Neural cell (in vitro differentiated cells): Measurements from ENCODE around the gene GASK1B. TPM values are rescaled to one million over a fixed set of nuclear protein-coding genes. Genes with fewer than 3 reads are reported as not detected.

ENCODE experiments used
- H2AFZ ChIP-seq: fragments of 200-600, 300-800 bp; sonication (generic), shearing (Covaris generic); 2 replicates; pipeline ENCODE4 v1.6.0; 2014; ENCODE audit warnings: low read depth, mild to moderate bottlenecking, antibody characterized with exemption, low read length, moderate library complexity
- H3F3A ChIP-seq: fragments of 200-600 bp; shearing (Covaris generic); 2 replicates; pipeline ENCODE4 v1.6.1; 2016; ENCODE audit warnings: mild to moderate bottlenecking, moderate library complexity, mixed read lengths, antibody characterized with exemption, low read length; ENCODE audit not compliant: insufficient read depth, poor library complexity, severe bottlenecking
- H3K27ac ChIP-seq: fragments of 200-600, 300-800 bp; sonication (generic), shearing (Covaris generic); 2 replicates; pipeline ENCODE4 v1.5.1; 2014; ENCODE audit warnings: mild to moderate bottlenecking, low read length, moderate library complexity
- H3K27me3 ChIP-seq: fragments of 300-800, 200-600 bp; sonication (generic), shearing (Covaris generic); 2 replicates; pipeline ENCODE4 v1.6.0; 2014; ENCODE audit warnings: mild to moderate bottlenecking, low read depth, low read length, moderate library complexity; ENCODE audit not compliant: insufficient read depth
- H3K36me3 ChIP-seq: fragments of 300-800, 200-600 bp; sonication (generic), shearing (Covaris generic); 2 replicates; pipeline ENCODE4 v1.5.1; 2014; ENCODE audit warnings: mild to moderate bottlenecking, antibody characterized with exemption, low read length, moderate library complexity; ENCODE audit not compliant: insufficient read depth
- H3K4me2 ChIP-seq: fragments of 300-800, 200-600 bp; sonication (generic), shearing (Covaris generic); 2 replicates; pipeline ENCODE4 v1.6.0; 2014; ENCODE audit warnings: mild to moderate bottlenecking, low read length
- H3K4me3 ChIP-seq: fragments of 300-800, 200-600 bp; sonication (generic), shearing (Covaris generic); 2 replicates; pipeline ENCODE4 v1.5.1; 2014; ENCODE audit warnings: mild to moderate bottlenecking, low read length, moderate library complexity
- H3K79me2 ChIP-seq: fragments of 200-600 bp; shearing (Covaris generic); replicated peaks from 2 replicates; pipeline ENCODE4 v1.6.0; 2014; ENCODE audit warnings: mild to moderate bottlenecking, low read length, moderate library complexity; ENCODE audit not compliant: insufficient read depth
- H3K9ac ChIP-seq: fragments of 300-800, 200-600 bp; sonication (generic), shearing (Covaris generic); 2 replicates; pipeline ENCODE4 v1.6.1; 2016; ENCODE audit warnings: mild to moderate bottlenecking, low read length, mixed read lengths
- H3K9me2 ChIP-seq: fragments of 200-600 bp; shearing (Covaris generic); 2 replicates; pipeline ENCODE4 v1.6.1; 2016; ENCODE audit warnings: mild to moderate bottlenecking, low read length, mixed read lengths; ENCODE audit not compliant: insufficient read depth
- H3K9me3 ChIP-seq: fragments of 200-600, 300-800 bp; sonication (generic), shearing (Covaris generic); 2 replicates; pipeline ENCODE4 v1.6.1; 2016; ENCODE audit warnings: mild to moderate bottlenecking, mixed run types, low read length, moderate library complexity, mixed read lengths
- H4K20me1 ChIP-seq: fragments of 200-600 bp; shearing (Covaris generic); 2 replicates; pipeline ENCODE4 v1.6.1; 2016; ENCODE audit warnings: mild to moderate bottlenecking, mixed run types; ENCODE audit not compliant: insufficient read depth
- CTCF ChIP-seq: fragments of 450-650 bp; IDR thresholded peaks from 2 replicates; pipeline ENCODE4 v1.5.1; 2014; ENCODE audit warnings: antibody characterized with exemption, mild to moderate bottlenecking, moderate library complexity; ENCODE audit not compliant: poor library complexity, severe bottlenecking
- EP300 ChIP-seq: fragments of 450-650 bp; conservative IDR thresholded peaks from 2 replicates; pipeline ENCODE4 v1.6.1; 2014; ENCODE audit warnings: antibody characterized with exemption, mild to moderate bottlenecking, moderate library complexity; ENCODE audit not compliant: poor library complexity, severe bottlenecking
- EZH2 ChIP-seq: fragments of 200-600, 300-800 bp; shearing (Covaris generic), sonication (generic); IDR thresholded peaks from 2 replicates; pipeline ENCODE4 v1.6.1; 2014; ENCODE audit warnings: antibody characterized with exemption, low read length, borderline replicate concordance, mild to moderate bottlenecking; ENCODE audit not compliant: insufficient read depth, poor library complexity, severe bottlenecking
- MXI1 ChIP-seq: fragments of 450-650 bp; conservative IDR thresholded peaks from 2 replicates; pipeline ENCODE4 v1.6.1; 2014; ENCODE audit warnings: antibody characterized with exemption, mild to moderate bottlenecking; ENCODE audit not compliant: poor library complexity, severe bottlenecking
- POLR2AphosphoS5 ChIP-seq: IDR thresholded peaks from 2 replicates; pipeline ENCODE4 v1.6.1; 2012
- RAD21 ChIP-seq: fragments of 450-650 bp; conservative IDR thresholded peaks from 2 replicates; pipeline ENCODE4 v1.6.1; 2014; ENCODE audit warnings: antibody characterized with exemption, mild to moderate bottlenecking, moderate library complexity
- REST ChIP-seq: IDR thresholded peaks from 2 replicates; pipeline ENCODE4 v1.6.1; 2012; ENCODE audit warnings: borderline replicate concordance
- SMC3 ChIP-seq: fragments of 450-650 bp; conservative IDR thresholded peaks from 2 replicates; pipeline ENCODE4 v1.6.1; 2014; ENCODE audit warnings: antibody characterized with exemption, mild to moderate bottlenecking, moderate library complexity; ENCODE audit not compliant: poor library complexity
- TAF1 ChIP-seq: IDR thresholded peaks from 2 replicates; pipeline ENCODE4 v1.6.1; 2012; ENCODE audit warnings: low read depth
- polyA plus RNA-seq: library from polyadenylated mRNA; depleted of rRNA; stranded (reverse); fragments of >200 nt; gene quantifications from 2 replicates; pipeline ENCODE4 v1.2.3, GENCODE V29; 2014

The GASK1B gene
- polyA plus RNA-seq, 1 donor from 2014 or later: 0.40 TPM

GRCh38 chr4:158166701-158167100 is 6.1 kb downstream of the GASK1B start:
- H3K27ac ChIP-seq: no peak overlapping the region
- no peaks in the 10 kb centered on the region for H3K79me2 ChIP-seq
- no peak overlapping the region for H3K4me2 ChIP-seq
- no peak overlapping the region for H3K4me3 ChIP-seq
- no peaks in the 10 kb centered on the region for H3K9me2 ChIP-seq
- no peak overlapping the region for H3K9ac ChIP-seq
- H3K36me3 ChIP-seq: no peaks in the 10 kb centered on the region
- H4K20me1 ChIP-seq: no peaks in the 10 kb centered on the region
- no peaks in the 10 kb centered on the region for H3K27me3 ChIP-seq
- H3K9me3 ChIP-seq: no peaks in the 10 kb centered on the region
- TF ChIP-seq TAF1 (no peak), REST (no peak)
- H3F3A ChIP-seq: no peaks in the 10 kb centered on the region
- no peak overlapping the region for H2AFZ ChIP-seq

GRCh38 chr4:158164768-158165213 is 8.0 kb downstream of the GASK1B start:
- Histone ChIP-seq H3F3A (no peaks in the 10 kb centered on the region), H4K20me1 (no peaks in the 10 kb centered on the region), H3K4me3 (no peak overlapping the region), H3K9me3 (no peaks in the 10 kb centered on the region), H2AFZ (no peak overlapping the region), H3K27me3 (no peaks in the 10 kb centered on the region), H3K4me2 (no peak overlapping the region), H3K9ac (no peak overlapping the region), H3K27ac (no peak overlapping the region), H3K79me2 (no peaks in the 10 kb centered on the region), H3K36me3 (no peaks in the 10 kb centered on the region), H3K9me2 (no peaks in the 10 kb centered on the region)
- TF ChIP-seq SMC3: no peak
- no peak for TF ChIP-seq TAF1
- no peak for TF ChIP-seq MXI1
- TF ChIP-seq REST: no peak
- no peak for TF ChIP-seq EP300
- no peak for TF ChIP-seq RAD21
- no peak for TF ChIP-seq POLR2AphosphoS5
- no peak for TF ChIP-seq CTCF
- TF ChIP-seq EZH2: no peak
